Endothelial cell of umbilical vein (primary cell): Measurements from ENCODE around the gene DLG5. TPM values are rescaled to one million over a fixed set of nuclear protein-coding genes. Genes with fewer than 3 reads are reported as not detected.

Source experiments
- BruUV-seq: library from RNA; stranded (reverse); fragments of 400-500 nt; replicated peaks from 2 replicates; lab custom pipeline; 2021; lab: Mats Ljungman, UMichigan
- CTCF ChIA-PET: fragments of 300-600, 350-600 bp; sonication (Branson Sonifier 250); formaldehyde crosslinking; loops from one replicate; lab custom pipeline; 2021; ENCODE audit warnings: antibody characterized with exemption, inconsistent platforms; lab: Charles Lee
- POLR2A ChIA-PET: fragments of 300-600, 350-600 bp; sonication (Branson Sonifier 250); formaldehyde crosslinking; loops from one replicate; lab custom pipeline; 2021; ENCODE audit warnings: antibody characterized with exemption, inconsistent platforms; lab: Charles Lee
- DNase-seq: peaks from one replicate; pipeline ENCODE4 v3.0.0-alpha.2; 2011; ENCODE audit warnings: low read depth, low spot score
- FAIRE-seq: peaks from 2 replicates; lab custom pipeline; 2011; peaks lifted over from hg19 to GRCh38; lab: Jason Lieb, UNC
- H2AFZ ChIP-seq: 2 replicates; pipeline ENCODE4 v1.6.0; 2012; ENCODE audit warnings: low read depth, low read length, control low read depth, inconsistent platforms
- H3K27ac ChIP-seq: 2 replicates; pipeline ENCODE4 v1.5.1; 2011; ENCODE audit warnings: low read depth, mild to moderate bottlenecking, control low read depth, low read length, moderate library complexity; ENCODE audit not compliant: insufficient read depth
- H3K27me3 ChIP-seq, 2 experiments: 2 replicates each; pipeline versions ENCODE4 v1.6.0 to v1.6.1; 2011; ENCODE audit warnings: low read length in 2 of 2, mixed read lengths in 1 of 2; ENCODE audit not compliant: control insufficient read depth in 2 of 2, insufficient read depth in 2 of 2
- H3K36me3 ChIP-seq, 2 experiments: 2 replicates in 1 of 2; 3 replicates in 1 of 2; pipeline ENCODE4 v1.5.1; 2011; ENCODE audit warnings: low read length in 2 of 2, mild to moderate bottlenecking in 1 of 2, moderate library complexity in 1 of 2; ENCODE audit not compliant: control insufficient read depth in 2 of 2, insufficient read depth in 2 of 2; ENCODE audit errors: extremely low read depth in 1 of 2
- H3K4me1 ChIP-seq: 3 replicates; pipeline ENCODE4 v1.5.1; 2011; ENCODE audit warnings: mild to moderate bottlenecking, low read length; ENCODE audit not compliant: control insufficient read depth, insufficient read depth; ENCODE audit errors: extremely low read depth
- H3K4me2 ChIP-seq: 2 replicates; pipeline ENCODE4 v1.6.1; 2011; ENCODE audit warnings: low read length, control low read depth, mixed read lengths; ENCODE audit not compliant: insufficient read depth
- H3K4me3 ChIP-seq, 3 experiments: fragments of 200-600 bp in 1 of 3; sonication (generic), shearing (Covaris generic) in 1 of 3; replicated peaks in 1 of 3; 2 replicates each; pipeline ENCODE4 v1.5.1; 2011 to 2016; ENCODE audit warnings: control low read depth in 3 of 3, low read length in 3 of 3, mild to moderate bottlenecking in 2 of 3, inconsistent platforms in 1 of 3, low read depth in 1 of 3, moderate library complexity in 1 of 3; ENCODE audit not compliant: insufficient read depth in 1 of 3
- H3K79me2 ChIP-seq: 2 replicates; pipeline ENCODE4 v1.6.0; 2012; ENCODE audit warnings: low read length, inconsistent platforms; ENCODE audit not compliant: control insufficient read depth, insufficient read depth
- H3K9ac ChIP-seq: replicated peaks from 2 replicates; pipeline ENCODE3; 2011; ENCODE audit warnings: low read length, control low read depth; ENCODE audit not compliant: insufficient read depth; ENCODE audit errors: extremely low read depth
- H3K9me1 ChIP-seq: replicated peaks from 3 replicates; pipeline ENCODE4 v1.6.0; 2011; ENCODE audit warnings: mild to moderate bottlenecking, low read length; ENCODE audit not compliant: control insufficient read depth, insufficient read depth; ENCODE audit errors: extremely low read depth
- H3K9me3 ChIP-seq: replicated peaks from 2 replicates; pipeline ENCODE4 v1.5.1; 2012; ENCODE audit warnings: low read length, inconsistent platforms; ENCODE audit not compliant: control insufficient read depth, insufficient read depth
- H4K20me1 ChIP-seq: replicated peaks from 2 replicates; pipeline ENCODE3; 2011; ENCODE audit warnings: mild to moderate bottlenecking, low read length; ENCODE audit not compliant: control insufficient read depth, insufficient read depth; ENCODE audit errors: extremely low read depth
- EZH2 ChIP-seq: IDR thresholded peaks from 2 replicates; pipeline ENCODE4 v1.6.1; 2012; ENCODE audit warnings: borderline replicate concordance, low read depth, mild to moderate bottlenecking, moderate library complexity, low read length, inconsistent platforms; ENCODE audit not compliant: severe bottlenecking
- FOS ChIP-seq: IDR thresholded peaks from 2 replicates; pipeline ENCODE4 v1.6.1; 2011; ENCODE audit warnings: mild to moderate bottlenecking, low read length, moderate library complexity, borderline replicate concordance; ENCODE audit not compliant: insufficient read depth
- GATA2 ChIP-seq: IDR thresholded peaks from 2 replicates; pipeline ENCODE4 v1.7.0; 2011; ENCODE audit warnings: low read depth, mild to moderate bottlenecking, moderate library complexity, mixed read lengths, low read length; ENCODE audit not compliant: insufficient read length, insufficient read depth
- JUN ChIP-seq: IDR thresholded peaks from 2 replicates; pipeline ENCODE4 v1.6.1; 2011; ENCODE audit warnings: borderline replicate concordance, low read depth; ENCODE audit not compliant: insufficient read length, insufficient read depth
- MYC ChIP-seq: IDR thresholded peaks from one replicate; pipeline ENCODE4 v1.6.1; 2011; ENCODE audit warnings: mild to moderate bottlenecking, low read depth, low read length
- POLR2A ChIP-seq: IDR thresholded peaks from 2 replicates; pipeline ENCODE4 v1.6.1; 2012; ENCODE audit warnings: low read depth, mild to moderate bottlenecking, control low read depth, low read length
- POLR2AphosphoS5 ChIP-seq: IDR thresholded peaks from 2 replicates; pipeline ENCODE4 v1.6.1; 2012; ENCODE audit warnings: low read depth, mild to moderate bottlenecking, control low read depth, low read length, moderate library complexity; ENCODE audit not compliant: insufficient read depth
- dilution Hi-C: fragments of 300-500 bp; cut with MboI; formaldehyde crosslinking; loops from one replicate; pipeline ENCODE4 v1.15.0; 2019; ENCODE audit warnings: low sequenced_read_pairs; ENCODE audit not compliant: extremely low pct_ligation_motif_present
- intact Hi-C: fragments of 100-400 bp; cut with micrococcal nuclease; formaldehyde crosslinking; loops from one replicate; pipeline ENCODE4 v1.10.0; 2022
- polyA plus RNA-seq, 4 experiments: library from polyadenylated mRNA; depleted of rRNA in 3 of 4; stranded (reverse) in 3 of 4; unstranded in 1 of 4; fragments of >200 nt; gene quantifications; 2 replicates each; pipeline versions ENCODE4 v1.2.1 to v1.2.3, GENCODE V29; 2011 to 2012; ENCODE audit warnings: missing spikeins in 1 of 4
- total RNA-seq: library from RNA; stranded (reverse); gene quantifications from 2 replicates; pipeline ENCODE4 v1.2.3, GENCODE V29; 2021
- TF ChIP-seq, protein P1 (sequence below), 2 donors: IDR thresholded peaks; 1 replicate in 1 of 2; 2 replicates in 1 of 2; pipeline ENCODE4 v1.5.1; 2011; ENCODE audit warnings: low read length in 2 of 2, mild to moderate bottlenecking in 2 of 2, moderate library complexity in 2 of 2, control low read depth in 1 of 2, inconsistent platforms in 1 of 2, low read depth in 1 of 2; ENCODE audit not compliant: insufficient read depth in 1 of 2; ENCODE audit errors: extremely low read depth in 1 of 2
- TF ChIP-seq, protein P2 (sequence below): IDR thresholded peaks from 2 replicates; pipeline ENCODE4 v1.6.1; 2011; ENCODE audit not compliant: insufficient read depth, insufficient read length

Gene DLG5
- total and polyA plus RNA-seq, 2 donors (not counting 3 experiments of a cell fraction or from before 2014, with no cell fraction given) = 12.3 to 24.9 TPM

DNA sequence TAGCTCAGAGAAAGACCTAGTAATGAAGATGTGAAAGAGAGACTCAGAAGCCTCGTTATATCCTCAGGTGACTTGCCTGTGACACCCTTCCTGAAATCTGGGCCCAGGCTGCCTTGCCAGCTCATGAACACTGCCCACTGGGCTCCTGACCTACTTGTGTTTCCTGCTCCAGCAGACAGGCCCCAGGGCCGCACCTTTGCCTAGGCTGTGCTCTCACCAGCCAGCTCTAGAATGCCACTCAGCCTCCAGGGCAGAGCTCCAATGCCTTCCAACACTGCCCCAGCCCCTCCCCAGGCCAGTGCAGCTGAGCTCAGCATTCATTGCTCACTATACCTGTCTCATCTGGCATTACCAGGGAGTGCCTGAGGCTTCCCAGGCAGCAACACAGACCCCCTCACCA is 94.3 kb downstream of the DLG5 start:
- no peak overlapping the region for H3K4me3 ChIP-seq
- dilution Hi-C loops = no loop called here
- H3K79me2 ChIP-seq = no peaks in the 10 kb centered on the region
- no peaks in the 10 kb centered on the region for H3K27me3 ChIP-seq
- TF ChIP-seq POLR2A (no peak), FOS (no peak)
- H3K4me2 ChIP-seq = no peak overlapping the region
- H3K9ac ChIP-seq = no peak overlapping the region
- H2AFZ ChIP-seq = no peak overlapping the region
- FAIRE-seq (no peak), DNase-seq (no peak)
- ChIA-PET CTCF (interaction anchor here (1.0 to 1.7 kb wide), 2 partner anchors 9 to 121 kb away, joined by 3 to 4 read pairs; no protein-coding TSS in a partner anchor), POLR2A (no interaction called here)
- H3K4me1 ChIP-seq = peaks cover 10% of the 10 kb centered on the region
- peaks cover 3 to 28% of the 10 kb centered on the region in 2 experiments for H3K36me3 ChIP-seq
- intact Hi-C loops = no loop called here
- no peaks in the 10 kb centered on the region for H4K20me1 ChIP-seq
- H3K9me3 ChIP-seq = no peaks in the 10 kb centered on the region
- BruUV-seq = no TSS peak
- H3K9me1 ChIP-seq = no peaks in the 10 kb centered on the region
- H3K27ac ChIP-seq = no peak overlapping the region

DNA sequence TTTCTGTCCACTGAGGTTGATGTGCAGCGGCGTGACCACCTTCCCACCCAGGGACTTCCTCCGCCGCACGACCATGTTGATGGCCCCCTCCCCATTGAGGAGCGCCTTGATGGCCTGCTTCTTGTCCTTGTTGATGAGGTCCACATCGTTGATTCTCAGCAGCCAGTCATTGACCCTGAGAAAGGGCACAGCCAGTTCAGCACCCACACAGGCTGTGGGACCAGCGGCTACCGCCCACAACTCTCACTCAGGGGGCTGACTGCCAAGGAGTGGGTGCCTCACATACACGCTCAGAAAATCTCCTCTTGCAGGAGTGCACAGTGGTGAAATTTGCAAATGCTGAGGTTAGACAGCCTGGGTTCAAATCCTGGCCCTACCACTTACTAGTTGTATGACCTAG is 97.2 kb downstream of the DLG5 start:
- Histone ChIP-seq H3K9me3 (no peaks in the 10 kb centered on the region), H3K27ac (no peak overlapping the region), H3K27me3 (no peaks in the 10 kb centered on the region), H3K4me3 (no peak overlapping the region), H3K79me2 (no peaks in the 10 kb centered on the region), H3K36me3 (peaks cover 3 to 25% of the 10 kb centered on the region in 2 experiments), H3K9me1 (no peaks in the 10 kb centered on the region), H4K20me1 (no peaks in the 10 kb centered on the region), H3K4me2 (no peak overlapping the region), H3K4me1 (no peaks in the 10 kb centered on the region), H2AFZ (no peak overlapping the region), H3K9ac (no peak overlapping the region)
- dilution Hi-C loops = no loop called here
- no peak for FAIRE-seq
- TF ChIP-seq GATA2 = no peak
- TF ChIP-seq, protein P1, sequence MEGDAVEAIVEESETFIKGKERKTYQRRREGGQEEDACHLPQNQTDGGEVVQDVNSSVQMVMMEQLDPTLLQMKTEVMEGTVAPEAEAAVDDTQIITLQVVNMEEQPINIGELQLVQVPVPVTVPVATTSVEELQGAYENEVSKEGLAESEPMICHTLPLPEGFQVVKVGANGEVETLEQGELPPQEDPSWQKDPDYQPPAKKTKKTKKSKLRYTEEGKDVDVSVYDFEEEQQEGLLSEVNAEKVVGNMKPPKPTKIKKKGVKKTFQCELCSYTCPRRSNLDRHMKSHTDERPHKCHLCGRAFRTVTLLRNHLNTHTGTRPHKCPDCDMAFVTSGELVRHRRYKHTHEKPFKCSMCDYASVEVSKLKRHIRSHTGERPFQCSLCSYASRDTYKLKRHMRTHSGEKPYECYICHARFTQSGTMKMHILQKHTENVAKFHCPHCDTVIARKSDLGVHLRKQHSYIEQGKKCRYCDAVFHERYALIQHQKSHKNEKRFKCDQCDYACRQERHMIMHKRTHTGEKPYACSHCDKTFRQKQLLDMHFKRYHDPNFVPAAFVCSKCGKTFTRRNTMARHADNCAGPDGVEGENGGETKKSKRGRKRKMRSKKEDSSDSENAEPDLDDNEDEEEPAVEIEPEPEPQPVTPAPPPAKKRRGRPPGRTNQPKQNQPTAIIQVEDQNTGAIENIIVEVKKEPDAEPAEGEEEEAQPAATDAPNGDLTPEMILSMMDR (IDR thresholded peaks at IDR 0.05; ENCODE audit: extremely low read depth in 1 of 2, insufficient read depth in 1 of 2, low read depth in 1 of 2, low read length in 2 of 2) = no peak
- TF ChIP-seq JUN = no peak
- TF ChIP-seq POLR2AphosphoS5 = no peak
- TF ChIP-seq POLR2A = no peak
- TF ChIP-seq FOS = no peak
- TF ChIP-seq MYC = no peak
- TF ChIP-seq, protein P2, sequence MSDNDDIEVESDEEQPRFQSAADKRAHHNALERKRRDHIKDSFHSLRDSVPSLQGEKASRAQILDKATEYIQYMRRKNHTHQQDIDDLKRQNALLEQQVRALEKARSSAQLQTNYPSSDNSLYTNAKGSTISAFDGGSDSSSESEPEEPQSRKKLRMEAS = no peak
- no peak for TF ChIP-seq EZH2
- ChIA-PET POLR2A (no interaction called here), CTCF (no interaction called here)
- intact Hi-C loops = no loop called here
- BruUV-seq = no TSS peak
- DNase-seq = no peak
